Trophoblast cell (in vitro differentiated cells and primary cell): ENCODE results near the gene PRSS48. TPM values are rescaled to one million over a fixed set of nuclear protein-coding genes. Genes with fewer than 3 reads are reported as not detected.
A peak's percentile ranks its signal among the peaks of the same experiment; 100 is the strongest.

ENCODE experiments used
- DNase-seq, 2 donors: peaks; one replicate each; pipeline ENCODE4 v3.0.0-alpha.2; 2016
- H2AFZ ChIP-seq: 2 replicates; pipeline ENCODE4 v1.6.1; 2013; ENCODE audit warnings: low read length, moderate library complexity, mild to moderate bottlenecking; ENCODE audit not compliant: insufficient read depth, poor library complexity
- H2AK5ac ChIP-seq: 2 replicates; pipeline ENCODE4 v1.6.1; 2013; ENCODE audit warnings: mild to moderate bottlenecking, low read length
- H2BK120ac ChIP-seq: 2 replicates; pipeline ENCODE4 v1.6.1; 2013; ENCODE audit warnings: low read length, mild to moderate bottlenecking, moderate library complexity; ENCODE audit not compliant: insufficient read depth, poor library complexity
- H2BK12ac ChIP-seq: 2 replicates; pipeline ENCODE4 v1.6.1; 2013; ENCODE audit warnings: mild to moderate bottlenecking, low read length, moderate library complexity
- H2BK5ac ChIP-seq: 2 replicates; pipeline ENCODE4 v1.6.1; 2013; ENCODE audit warnings: low read length, low read depth, moderate library complexity, mild to moderate bottlenecking; ENCODE audit not compliant: poor library complexity
- H3K14ac ChIP-seq: 2 replicates; pipeline ENCODE4 v1.6.1; 2013; ENCODE audit warnings: mild to moderate bottlenecking, low read length
- H3K18ac ChIP-seq: 2 replicates; pipeline ENCODE4 v1.6.1; 2013; ENCODE audit warnings: mild to moderate bottlenecking, low read length
- H3K23ac ChIP-seq: 2 replicates; pipeline ENCODE4 v1.6.1; 2013; ENCODE audit warnings: low read length
- H3K27ac ChIP-seq: 2 replicates; pipeline ENCODE4 v1.5.1; 2013; ENCODE audit warnings: low read depth, mild to moderate bottlenecking, inconsistent platforms, low read length, moderate library complexity
- H3K27me3 ChIP-seq: 2 replicates; pipeline ENCODE4 v1.6.1; 2013; ENCODE audit warnings: inconsistent platforms, mild to moderate bottlenecking, low read length, moderate library complexity; ENCODE audit not compliant: insufficient read depth
- H3K36me3 ChIP-seq, 2 experiments: 1 replicate in 1 of 2; 2 replicates in 1 of 2; pipeline ENCODE4 v1.6.1; 2013; ENCODE audit warnings: low read length in 2 of 2, mild to moderate bottlenecking in 2 of 2, moderate library complexity in 1 of 2; ENCODE audit not compliant: insufficient read depth in 2 of 2, control insufficient read depth in 1 of 2
- H3K4ac ChIP-seq: 2 replicates; pipeline ENCODE4 v1.6.1; 2013; ENCODE audit warnings: low read depth, mild to moderate bottlenecking, low read length, moderate library complexity
- H3K4me1 ChIP-seq, 2 experiments: 1 replicate in 1 of 2; 2 replicates in 1 of 2; pipeline ENCODE4 v1.6.1; 2013; ENCODE audit warnings: low read length in 2 of 2, mild to moderate bottlenecking in 2 of 2, moderate library complexity in 1 of 2; ENCODE audit not compliant: insufficient read depth in 2 of 2, control insufficient read depth in 1 of 2
- H3K4me2 ChIP-seq: 2 replicates; pipeline ENCODE4 v1.6.1; 2013; ENCODE audit warnings: inconsistent platforms, mild to moderate bottlenecking, low read length, moderate library complexity
- H3K4me3 ChIP-seq: 2 replicates; pipeline ENCODE4 v1.5.1; 2013; ENCODE audit warnings: mild to moderate bottlenecking, low read depth, low read length, inconsistent platforms
- H3K79me1 ChIP-seq: one replicate; pipeline ENCODE4 v1.6.1; 2013; ENCODE audit warnings: low read length
- H3K79me2 ChIP-seq: 2 replicates; pipeline ENCODE4 v1.6.1; 2013; ENCODE audit warnings: low read length, mild to moderate bottlenecking; ENCODE audit not compliant: control insufficient read depth, insufficient read depth, poor library complexity
- H3K9ac ChIP-seq: 2 replicates; pipeline ENCODE4 v1.6.1; 2013; ENCODE audit warnings: mild to moderate bottlenecking, low read length
- H3K9me3 ChIP-seq: 2 replicates; pipeline ENCODE4 v1.6.1; 2013; ENCODE audit warnings: low read depth, mild to moderate bottlenecking, control low read depth, inconsistent platforms, low read length; ENCODE audit not compliant: insufficient read depth
- H4K12ac ChIP-seq: 2 replicates; pipeline ENCODE4 v1.6.1; 2013; ENCODE audit warnings: low read depth, mild to moderate bottlenecking, low read length, moderate library complexity
- H4K8ac ChIP-seq: 2 replicates; pipeline ENCODE4 v1.6.1; 2013; ENCODE audit warnings: low read depth, mild to moderate bottlenecking, low read length, moderate library complexity
- H4K91ac ChIP-seq: one replicate; pipeline ENCODE4 v1.6.1; 2013; ENCODE audit warnings: low read depth, mild to moderate bottlenecking, low read length, moderate library complexity
- WGBS: extraction: QIAGEN DNeasy Blood & Tissue Kit; methylation state at CpG from one replicate; pipeline ENCODE4 v1.1.7; 2013; ENCODE audit warnings: missing lambda C conversion rate; ENCODE audit not compliant: insufficient read length, insufficient coverage; ENCODE audit errors: extremely low coverage; 5-methylcytosine and 5-hydroxymethylcytosine counted together
- polyA plus RNA-seq: library from polyadenylated mRNA; stranded (reverse); fragments of 200-250 nt; gene quantifications from 2 replicates; pipeline ENCODE4 v1.2.3, GENCODE V29; 2013

The PRSS48 gene, protein sequence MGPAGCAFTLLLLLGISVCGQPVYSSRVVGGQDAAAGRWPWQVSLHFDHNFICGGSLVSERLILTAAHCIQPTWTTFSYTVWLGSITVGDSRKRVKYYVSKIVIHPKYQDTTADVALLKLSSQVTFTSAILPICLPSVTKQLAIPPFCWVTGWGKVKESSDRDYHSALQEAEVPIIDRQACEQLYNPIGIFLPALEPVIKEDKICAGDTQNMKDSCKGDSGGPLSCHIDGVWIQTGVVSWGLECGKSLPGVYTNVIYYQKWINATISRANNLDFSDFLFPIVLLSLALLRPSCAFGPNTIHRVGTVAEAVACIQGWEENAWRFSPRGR
- polyA plus RNA-seq, result not detected in 2 replicates

DNA sequence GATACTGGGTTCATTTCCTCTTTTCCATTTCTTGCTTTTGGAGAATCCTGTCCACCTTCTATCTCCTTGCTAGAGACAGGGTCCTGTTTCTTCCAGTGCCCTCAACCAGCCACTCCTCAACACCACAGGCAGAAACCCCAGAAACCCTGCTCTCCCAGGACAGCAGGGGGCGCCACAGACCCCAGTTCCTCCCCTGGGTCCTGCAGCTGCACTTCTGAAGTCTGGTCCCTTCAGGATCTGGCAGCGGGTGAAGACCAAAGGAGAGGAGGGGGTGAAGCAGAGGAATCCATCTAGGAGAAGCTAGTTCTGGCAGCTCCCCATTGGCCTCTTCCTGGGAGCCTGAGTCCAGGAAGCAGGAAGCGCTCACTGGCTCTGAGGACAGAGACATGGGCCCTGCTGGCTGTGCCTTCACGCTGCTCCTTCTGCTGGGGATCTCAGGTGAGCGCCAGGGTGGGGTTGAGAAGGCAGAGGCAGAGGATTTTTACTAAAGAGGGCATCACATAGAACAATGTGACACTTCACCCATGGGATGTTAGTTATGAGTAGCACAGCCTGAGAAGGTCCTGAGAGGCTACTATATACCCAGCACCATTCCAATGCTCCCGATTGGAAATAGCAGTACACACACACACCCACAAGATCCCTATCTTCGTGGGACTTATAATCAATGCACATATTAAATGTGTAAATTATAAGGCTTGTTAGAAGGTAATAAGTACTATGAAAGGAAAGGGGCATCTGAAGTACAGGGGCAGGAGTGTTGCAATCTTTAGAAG lies at the start of gene PRSS48:
TSS of gene PRSS48 (plus strand) at position 375 of the 776 bp plus-strand sequence. CDS start at position 387, 12 bp downstream.
- H3K4me1 ChIP-seq, result no peaks in the 10 kb centered on the region
- no peaks in the 10 kb centered on the region for H3K79me1 ChIP-seq
- no peak within 1 kb of the TSS for H4K91ac ChIP-seq
- no peaks in the 10 kb centered on the region for H3K9me3 ChIP-seq
- H2AFZ ChIP-seq, result no peak within 1 kb of the TSS
- no CpG with 5 or more reads among the region's 7 CpGs for WGBS
- no peak within 1 kb of the TSS for H3K4me3 ChIP-seq
- H3K23ac ChIP-seq, result no peak within 1 kb of the TSS
- no peak within 1 kb of the TSS for H4K8ac ChIP-seq
- no peak within 1 kb of the TSS for H4K12ac ChIP-seq
- peak; percentile 33 to 59 for DNase-seq
- H3K9ac ChIP-seq, result no peak within 1 kb of the TSS
- H3K27me3 ChIP-seq, result no peaks in the 10 kb centered on the region
- H3K4ac ChIP-seq, result no peak within 1 kb of the TSS
- no peak within 1 kb of the TSS for H2BK120ac ChIP-seq
- H3K14ac ChIP-seq, result no peak within 1 kb of the TSS
- H3K4me2 ChIP-seq, result no peak within 1 kb of the TSS
- no peak within 1 kb of the TSS for H2AK5ac ChIP-seq
- H3K18ac ChIP-seq, result no peak within 1 kb of the TSS
- no peak within 1 kb of the TSS for H2BK12ac ChIP-seq
- H2BK5ac ChIP-seq, result no peak within 1 kb of the TSS
- H3K36me3 ChIP-seq, result no peaks in the 10 kb centered on the region
- H3K27ac ChIP-seq, result no peak within 1 kb of the TSS
- no peaks in the 10 kb centered on the region for H3K79me2 ChIP-seq

DNA sequence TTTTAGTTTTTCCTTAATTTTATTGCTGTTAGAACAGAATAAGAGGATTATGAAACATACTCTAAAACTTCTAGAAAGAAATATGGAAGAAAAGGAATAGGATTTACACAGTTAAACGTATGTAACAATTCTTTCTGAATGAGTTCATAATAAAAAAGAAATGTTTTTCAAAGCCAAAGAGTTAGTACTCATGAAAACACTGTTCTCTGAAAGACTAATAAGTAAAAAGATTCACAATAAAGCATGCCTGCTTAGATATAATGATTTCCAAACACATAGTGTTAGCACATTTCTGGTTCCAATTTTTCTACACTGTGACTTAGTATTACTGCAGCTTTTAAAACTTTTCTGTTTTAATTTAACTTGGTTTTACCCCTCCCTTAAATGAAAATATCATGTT lies 49.8 kb upstream of the PRSS48 start:
- no peak overlapping the region for H2AK5ac ChIP-seq
- no peak overlapping the region for H4K8ac ChIP-seq
- no peak overlapping the region for H3K23ac ChIP-seq
- no peak overlapping the region for H2BK120ac ChIP-seq
- no peaks in the 10 kb centered on the region for H3K79me2 ChIP-seq
- no peak for DNase-seq
- no peaks in the 10 kb centered on the region for H3K27me3 ChIP-seq
- H4K12ac ChIP-seq, result no peak overlapping the region
- H2AFZ ChIP-seq, result no peak overlapping the region
- H3K9ac ChIP-seq, result no peak overlapping the region
- H3K4me2 ChIP-seq, result no peak overlapping the region
- no CpG with 5 or more reads among the region's 1 CpG for WGBS
- H3K4me1 ChIP-seq, result peaks cover 0 to 7% of the 10 kb centered on the region in 2 experiments
- H3K18ac ChIP-seq, result no peak overlapping the region
- no peaks in the 10 kb centered on the region for H3K36me3 ChIP-seq
- H3K27ac ChIP-seq, result no peak overlapping the region
- no peak overlapping the region for H4K91ac ChIP-seq
- no peak overlapping the region for H3K4ac ChIP-seq
- H2BK12ac ChIP-seq, result no peak overlapping the region
- no peak overlapping the region for H3K14ac ChIP-seq
- H3K79me1 ChIP-seq, result no peaks in the 10 kb centered on the region
- H2BK5ac ChIP-seq, result no peak overlapping the region
- no peaks in the 10 kb centered on the region for H3K9me3 ChIP-seq
- no peak overlapping the region for H3K4me3 ChIP-seq

DNA sequence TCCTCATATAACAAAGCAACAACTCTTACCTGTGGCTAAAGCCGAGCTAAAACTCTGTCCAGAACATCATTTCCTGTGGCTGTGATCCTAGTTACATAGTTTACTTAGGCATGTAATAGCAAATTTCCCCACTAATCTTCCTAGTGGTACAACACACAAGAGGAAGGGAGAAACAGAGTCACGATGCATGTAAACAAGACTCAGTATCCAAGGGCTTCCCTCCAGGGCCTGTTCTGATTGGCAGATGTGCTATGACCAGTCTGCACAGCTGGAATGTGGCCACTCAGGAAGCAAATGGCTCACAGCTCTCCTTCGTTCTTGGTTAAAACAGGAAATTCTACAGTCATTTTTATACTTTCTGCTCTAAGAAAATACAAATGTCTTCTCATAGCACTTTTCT lies 49.2 kb upstream of the PRSS48 start:
- Histone ChIP-seq H3K27ac (no peak overlapping the region), H2BK12ac (no peak overlapping the region), H2AK5ac (no peak overlapping the region), H3K4me1 (peaks cover 0 to 7% of the 10 kb centered on the region in 2 experiments), H3K18ac (no peak overlapping the region), H3K4me2 (no peak overlapping the region), H4K8ac (no peak overlapping the region), H3K79me1 (peaks cover under 1% of the 10 kb centered on the region), H3K36me3 (no peaks in the 10 kb centered on the region), H3K23ac (no peak overlapping the region), H3K9me3 (no peaks in the 10 kb centered on the region), H4K12ac (no peak overlapping the region), H3K4ac (no peak overlapping the region), H3K9ac (no peak overlapping the region), H3K27me3 (no peaks in the 10 kb centered on the region), H2BK5ac (no peak overlapping the region), H3K14ac (no peak overlapping the region), H2AFZ (no peak overlapping the region), H4K91ac (no peak overlapping the region), H2BK120ac (no peak overlapping the region), H3K79me2 (no peaks in the 10 kb centered on the region), H3K4me3 (no peak overlapping the region)
- WGBS, result no CpG with 5 or more reads among the region's 3 CpGs
- DNase-seq, result peak; percentile 92 to 95

DNA sequence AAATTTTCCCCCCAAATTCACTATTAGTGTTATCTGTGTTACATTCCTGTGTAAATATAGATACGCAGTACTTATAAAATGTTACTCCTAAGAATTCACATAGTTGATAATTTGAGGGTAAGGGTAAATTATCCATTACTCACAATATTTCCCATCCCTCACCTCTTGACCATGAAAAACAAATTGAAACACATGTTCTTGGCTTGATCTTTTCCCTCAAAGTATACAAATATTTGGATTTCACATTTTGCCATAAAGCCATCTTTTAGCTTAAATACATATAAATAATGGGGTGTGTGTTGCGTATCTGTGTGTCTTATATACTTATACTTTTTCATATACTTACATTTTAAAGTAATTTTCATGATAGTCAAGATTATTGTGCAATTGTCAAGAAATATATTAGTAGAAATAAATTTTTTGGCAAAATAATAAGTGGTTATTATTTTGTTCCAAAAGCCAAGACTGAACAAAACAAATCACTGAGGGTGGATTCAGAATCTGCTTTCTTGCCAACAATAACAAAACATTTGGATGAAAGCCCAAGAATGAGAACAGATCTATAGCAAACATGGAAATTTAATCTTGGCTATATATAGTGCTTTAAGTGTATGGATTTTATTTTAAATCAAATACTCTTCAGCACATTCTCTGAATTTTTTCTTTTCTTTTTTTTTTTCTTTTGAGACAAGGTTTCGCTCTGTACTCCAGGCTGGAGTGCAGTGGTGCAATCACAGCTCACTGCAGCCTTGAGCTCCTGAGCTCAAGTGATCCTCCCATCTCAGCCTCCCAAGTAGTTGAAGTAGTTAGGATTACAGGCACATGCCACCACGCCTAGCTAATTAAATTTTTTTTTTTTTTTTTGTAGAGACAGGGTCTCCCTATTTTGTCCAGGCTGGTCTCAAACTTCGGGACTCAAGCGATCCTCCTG lies 48.5 kb upstream of the PRSS48 start:
- peaks cover 2% of the 10 kb centered on the region for H3K79me1 ChIP-seq
- H3K27me3 ChIP-seq, result no peaks in the 10 kb centered on the region
- H3K36me3 ChIP-seq, result no peaks in the 10 kb centered on the region
- peak in 1 of 2 donors; percentile 44 for DNase-seq
- no peaks in the 10 kb centered on the region for H3K79me2 ChIP-seq
- H3K4me3 ChIP-seq, result no peak overlapping the region
- H2BK12ac ChIP-seq, result no peak overlapping the region
- no peak overlapping the region for H2BK5ac ChIP-seq
- H3K4me2 ChIP-seq, result no peak overlapping the region
- no CpG with 5 or more reads among the region's 6 CpGs for WGBS
- no peak overlapping the region for H2AK5ac ChIP-seq
- H3K14ac ChIP-seq, result no peak overlapping the region
- H3K9me3 ChIP-seq, result no peaks in the 10 kb centered on the region
- H4K8ac ChIP-seq, result no peak overlapping the region
- no peak overlapping the region for H2BK120ac ChIP-seq
- no peak overlapping the region for H4K91ac ChIP-seq
- no peak overlapping the region for H2AFZ ChIP-seq
- no peak overlapping the region for H3K4ac ChIP-seq
- peaks cover 0 to 7% of the 10 kb centered on the region in 2 experiments for H3K4me1 ChIP-seq
- H3K18ac ChIP-seq, result no peak overlapping the region
- no peak overlapping the region for H4K12ac ChIP-seq
- H3K23ac ChIP-seq, result no peak overlapping the region
- H3K27ac ChIP-seq, result no peak overlapping the region
- H3K9ac ChIP-seq, result no peak overlapping the region
